HG03108 (cell line): Measurements from ENCODE around the gene NEUROD2.

Experiments
- ATAC-seq: cut with Tn5 transposase; IDR thresholded peaks from one replicate; pipeline ENCODE4 v1.9.1; 2021; ENCODE audit warnings: moderate library complexity; ENCODE audit not compliant: unreplicated experiment

The NEUROD2 gene

DNA sequence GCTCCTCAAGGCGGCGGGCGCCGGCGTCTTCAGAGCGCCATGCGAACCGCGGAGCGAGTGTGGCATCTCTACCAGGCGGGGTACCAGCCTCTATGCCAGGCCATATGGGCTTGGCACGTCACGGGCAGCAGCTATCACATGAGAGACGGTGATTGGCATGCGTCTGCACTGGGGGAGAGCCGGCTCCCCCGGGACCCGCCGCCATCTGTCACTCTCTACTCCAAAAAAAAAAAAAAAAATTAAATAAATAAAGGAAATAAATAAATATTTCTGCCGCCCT is at the start of gene NEUROD2:
Gene NEUROD2, minus strand, starts transcription at position 70 of the 280 bp plus-strand sequence. CDS start 1,321 bp downstream, outside the sequence.
- ATAC-seq = no peak

DNA sequence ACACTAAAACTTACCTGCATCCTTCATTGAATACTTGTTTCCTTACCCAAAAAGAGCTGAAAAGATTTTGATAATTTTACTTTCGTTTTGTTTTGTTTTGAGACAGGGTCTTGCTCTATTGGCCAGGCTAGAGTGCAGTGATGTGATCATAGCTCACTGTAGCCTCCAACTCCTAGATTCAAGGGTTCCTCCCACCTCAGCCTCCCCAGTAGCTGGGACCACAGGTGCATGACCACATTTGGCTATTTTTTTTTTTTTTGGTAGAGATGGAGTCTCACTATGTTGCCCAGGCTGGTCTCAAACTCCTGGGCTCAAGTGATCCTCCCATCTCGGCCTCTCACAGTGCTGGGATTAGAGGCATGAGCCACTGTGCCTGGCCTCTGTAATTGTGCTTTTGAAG is 47.4 kb upstream of the NEUROD2 start:
- ATAC-seq = no peak

DNA sequence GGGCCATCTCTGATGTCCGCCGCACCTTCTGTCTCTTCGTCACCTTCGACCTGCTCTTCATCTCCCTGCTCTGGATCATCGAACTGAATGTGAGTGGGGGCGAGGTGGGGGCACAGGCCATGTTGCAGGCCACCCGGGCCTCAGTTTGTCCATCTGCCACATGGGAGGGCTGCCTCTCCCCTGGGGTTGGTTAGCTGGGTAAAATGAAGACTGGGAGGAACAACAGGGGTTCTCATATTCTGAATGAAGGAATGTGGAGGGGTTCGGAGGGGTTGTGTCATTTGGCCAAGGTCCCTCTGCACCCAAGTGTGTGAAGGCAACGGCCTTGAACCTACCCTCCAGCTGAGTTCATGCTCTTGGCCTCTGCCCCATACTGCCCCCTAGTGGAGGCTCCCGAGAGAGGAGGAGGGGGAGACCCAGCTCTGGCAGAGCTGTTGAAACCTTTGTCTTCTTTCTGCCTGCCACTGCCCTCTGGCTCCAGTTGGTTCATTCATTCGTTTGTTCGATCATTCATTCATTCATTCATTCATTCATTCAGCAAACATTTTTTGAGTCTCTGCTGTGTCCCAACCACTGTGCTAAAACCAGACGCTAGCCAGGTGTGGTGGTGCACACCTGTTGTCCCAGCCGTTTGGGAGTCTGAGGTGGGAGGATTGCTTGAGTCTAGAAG is 46.1 kb upstream of the NEUROD2 start:
- no peak for ATAC-seq

DNA sequence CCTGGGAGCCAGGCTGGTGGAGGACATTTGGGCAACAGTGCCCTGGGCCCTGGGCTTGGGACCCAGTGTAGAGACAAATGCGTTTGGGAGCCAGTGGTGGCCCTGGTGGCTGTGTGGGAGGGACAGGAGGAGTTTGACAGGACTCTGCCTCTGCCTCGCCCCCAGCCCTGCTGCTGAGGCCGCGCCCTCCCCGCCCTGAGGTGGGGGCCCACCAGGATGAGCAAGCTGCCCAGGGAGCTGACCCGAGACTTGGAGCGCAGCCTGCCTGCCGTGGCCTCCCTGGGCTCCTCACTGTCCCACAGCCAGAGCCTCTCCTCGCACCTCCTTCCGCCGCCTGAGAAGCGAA is 45.6 kb upstream of the NEUROD2 start:
- no peak for ATAC-seq

- ATAC-seq = no peak
These were observed 45.0 kb upstream of the NEUROD2 start for GRCh38 chr17:39652587-39653315.

- ATAC-seq = no peak
These were observed 44.3 kb upstream of the NEUROD2 start for GRCh38 chr17:39651923-39652586.

- no peak for ATAC-seq
These were observed 42.4 kb upstream of the NEUROD2 start for GRCh38 chr17:39650121-39650579.

DNA sequence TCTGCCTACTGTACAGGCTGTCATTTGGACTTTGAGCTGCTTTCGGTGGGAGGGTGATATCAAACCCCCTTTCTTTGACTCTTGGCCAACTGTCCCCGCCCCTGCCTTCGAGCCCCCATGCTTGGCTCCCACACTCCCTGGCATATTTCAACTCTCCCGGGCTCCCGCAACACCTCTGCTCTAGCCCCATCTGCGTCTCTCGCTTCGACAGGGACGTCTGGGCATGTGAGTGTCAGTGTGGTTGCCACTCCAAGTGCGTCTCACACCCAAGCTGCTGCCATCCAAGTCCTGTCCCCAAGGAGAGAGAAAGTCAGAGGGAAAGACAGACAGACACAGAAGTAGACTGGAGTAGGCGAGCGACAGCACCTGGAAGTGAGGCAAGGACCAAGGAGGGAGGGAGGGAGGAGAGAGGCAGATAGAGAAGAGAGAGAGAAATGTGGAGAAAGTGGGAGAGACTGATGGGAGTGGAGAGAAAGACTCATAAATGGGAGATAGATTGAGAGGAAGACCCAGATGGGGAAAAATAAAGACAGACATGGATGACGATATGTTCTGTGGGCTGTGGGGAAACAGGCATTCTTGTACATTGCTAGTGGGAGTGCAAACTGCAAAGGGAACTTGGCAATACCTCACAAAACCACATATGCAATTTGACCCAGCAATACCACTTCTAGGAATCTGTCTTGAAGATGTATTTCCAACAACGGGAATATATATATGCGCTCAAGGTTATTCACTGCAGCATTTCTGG is 41.1 kb upstream of the NEUROD2 start:
- ATAC-seq = no peak

GRCh38 chr17:39647256-39647655 is 39.5 kb upstream of the NEUROD2 start:
- ATAC-seq = no peak

GRCh38 chr17:39643271-39643670 is 35.6 kb upstream of the NEUROD2 start:
- ATAC-seq = no peak

DNA sequence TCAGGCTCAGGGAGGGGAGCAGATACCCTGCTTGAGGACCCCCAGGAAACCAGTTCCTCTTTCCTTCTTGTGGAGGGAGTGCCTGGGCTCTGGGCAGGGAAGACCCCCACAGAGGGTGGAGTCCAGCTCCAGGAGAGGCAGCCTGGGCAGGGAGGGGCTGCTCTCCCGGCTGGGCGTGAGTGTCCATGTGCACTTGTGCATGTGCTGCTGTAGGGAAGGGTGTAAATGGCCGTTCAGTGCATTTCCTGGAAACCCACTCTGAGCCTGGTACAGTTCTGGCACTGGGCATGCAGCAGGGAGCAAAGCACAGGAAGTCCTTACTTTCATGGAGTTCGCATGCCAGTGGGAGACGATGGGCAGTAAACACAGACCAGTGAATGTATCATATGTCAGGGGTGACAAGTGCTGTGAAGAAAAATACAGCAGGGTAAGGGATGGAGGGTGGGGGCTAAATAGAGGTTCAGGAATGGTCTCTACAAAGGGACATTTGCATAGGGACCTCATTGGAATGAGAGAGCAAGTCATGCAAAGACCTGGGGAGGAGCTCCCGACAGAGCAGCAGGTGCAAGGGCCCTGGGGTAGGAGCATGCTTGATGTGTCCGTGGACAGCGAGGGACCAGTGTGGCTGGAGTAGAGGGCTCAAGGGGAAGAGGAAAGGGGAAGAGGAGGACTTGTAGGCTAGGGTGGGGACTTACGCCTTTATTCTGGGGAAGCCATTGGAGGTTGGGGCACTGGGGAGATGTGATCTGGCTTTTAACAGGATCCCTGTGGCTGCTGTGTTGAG is 34.8 kb upstream of the NEUROD2 start:
- ATAC-seq = no peak

- ATAC-seq = no peak
These were observed 34.2 kb upstream of the NEUROD2 start for GRCh38 chr17:39641883-39642282.

- ATAC-seq = no peak
These were observed 33.4 kb upstream of the NEUROD2 start for GRCh38 chr17:39641097-39641496.

GRCh38 chr17:39640591-39641031 is 32.9 kb upstream of the NEUROD2 start:
- no peak for ATAC-seq

GRCh38 chr17:39639566-39640458 is 32.1 kb upstream of the NEUROD2 start:
- no peak for ATAC-seq

DNA sequence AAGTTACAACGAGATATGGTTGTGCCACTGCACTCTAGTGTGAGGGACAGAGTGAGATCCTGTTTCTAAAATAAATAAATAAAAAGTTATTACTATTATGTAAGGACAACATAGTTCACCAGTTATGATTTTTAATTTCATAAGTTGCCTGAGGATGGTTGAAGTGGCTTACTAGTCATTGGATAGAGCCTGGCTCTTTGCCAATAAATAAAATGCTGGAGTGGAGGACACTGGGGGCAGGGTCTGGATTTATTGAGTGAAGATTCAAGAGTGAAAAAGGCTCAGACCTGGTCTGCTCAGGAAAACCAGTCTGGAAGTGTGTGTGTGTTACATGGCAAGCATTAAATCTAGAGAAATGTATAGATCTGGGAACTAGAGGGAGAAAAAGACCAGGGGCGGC is 31.3 kb upstream of the NEUROD2 start:
- no peak for ATAC-seq

DNA sequence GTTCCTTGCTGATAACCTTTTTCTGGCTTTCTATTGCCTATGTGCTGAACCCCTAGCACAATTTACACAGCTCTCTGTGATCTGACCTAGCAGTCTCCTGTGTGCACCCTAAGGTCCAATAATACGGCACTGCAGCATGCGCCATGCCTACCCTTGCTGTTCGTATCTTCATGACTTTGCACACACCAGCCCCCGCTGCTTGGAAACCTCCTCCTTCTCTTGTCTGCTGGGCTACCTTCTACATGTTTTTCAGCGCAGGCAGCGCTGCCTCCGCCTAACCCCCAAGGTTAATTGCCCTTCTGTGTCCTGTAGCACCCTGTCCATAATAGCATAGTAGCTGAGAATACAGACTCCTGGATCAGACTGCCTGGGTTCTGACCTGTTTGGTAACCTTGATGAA is 30.6 kb upstream of the NEUROD2 start:
- ATAC-seq = no peak

GRCh38 chr17:39636927-39637736 is 29.4 kb upstream of the NEUROD2 start, which contains the start of gene STARD3:
STARD3 (plus strand) TSS chr17:39637144; CDS start chr17:39653532, 16,388 bp downstream.
- peak; percentile 71 for ATAC-seq

DNA sequence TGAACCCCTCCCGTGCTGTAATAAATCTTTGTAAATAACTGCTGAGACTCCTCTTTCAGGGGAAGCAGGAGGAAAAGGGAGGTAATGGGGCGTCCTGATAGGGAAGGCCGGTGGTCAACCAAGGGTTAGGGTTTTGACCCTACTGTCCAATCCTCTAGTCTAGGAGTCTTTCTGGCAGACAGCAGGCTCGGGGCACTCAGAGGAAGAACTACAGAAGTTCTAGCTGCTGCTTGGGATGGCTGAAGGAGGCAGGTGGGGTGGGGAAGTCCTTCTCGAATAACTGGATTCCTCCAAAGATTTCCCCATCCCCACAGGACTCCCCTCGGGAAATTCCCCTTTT is 28.8 kb upstream of the NEUROD2 start:
- ATAC-seq = peak; percentile 6
